ENCODE results near the gene DCLK1.

DCLK1 gene

GRCh38 chr13:36098080-36098479 lies 33.1 kb downstream of the DCLK1 start:
- ChIA-PET CTCF (no interaction called here), POLR2A (no interaction called here)
- H3K4me3 ChIP-seq (ENCODE audit: low read depth, low read length) = no peak overlapping the region
- no peak for DNase-seq (ENCODE audit: low read depth, low spot score)
- no peak for TF ChIP-seq CTCF (IDR thresholded peaks at IDR 0.05; ENCODE audit: insufficient read depth, low read length, missing control alignments)

GRCh38 chr13:36096461-36097416 lies 34.4 kb downstream of the DCLK1 start:
- POLR2A ChIA-PET = no interaction called here
- DNase-seq (ENCODE audit: low read depth, low spot score) = no peak
- no peak for TF ChIP-seq CTCF (IDR thresholded peaks at IDR 0.05; ENCODE audit: insufficient read depth, low read length, missing control alignments)
- no peak overlapping the region for H3K4me3 ChIP-seq (ENCODE audit: low read depth, low read length)
- CTCF ChIA-PET = interaction anchor here (1.0 kb wide), 1 partner anchor 9 kb away, joined by 3 read pairs; no protein-coding TSS in a partner anchor

GRCh38 chr13:36094478-36094877 lies 36.7 kb downstream of the DCLK1 start:
- ChIA-PET POLR2A (no interaction called here), CTCF (no interaction called here)
- no peak for DNase-seq (ENCODE audit: low read depth, low spot score)
- H3K4me3 ChIP-seq (ENCODE audit: low read depth, low read length) = no peak overlapping the region
- no peak for TF ChIP-seq CTCF (IDR thresholded peaks at IDR 0.05; ENCODE audit: insufficient read depth, low read length, missing control alignments)

GRCh38 chr13:36090592-36090991 lies 40.6 kb downstream of the DCLK1 start:
- POLR2A ChIA-PET = no interaction called here
- no peak for TF ChIP-seq CTCF (IDR thresholded peaks at IDR 0.05; ENCODE audit: insufficient read depth, low read length, missing control alignments)
- CTCF ChIA-PET = no interaction called here
- no peak overlapping the region for H3K4me3 ChIP-seq (ENCODE audit: low read depth, low read length)
- DNase-seq (ENCODE audit: low read depth, low spot score) = no peak

GRCh38 chr13:36089130-36089647 lies 42.0 kb downstream of the DCLK1 start:
- ChIA-PET CTCF (no interaction called here), POLR2A (no interaction called here)
- no peak for TF ChIP-seq CTCF (IDR thresholded peaks at IDR 0.05; ENCODE audit: insufficient read depth, low read length, missing control alignments)
- no peak for DNase-seq (ENCODE audit: low read depth, low spot score)
- no peak overlapping the region for H3K4me3 ChIP-seq (ENCODE audit: low read depth, low read length)

GRCh38 chr13:36088463-36088862 lies 42.7 kb downstream of the DCLK1 start:
- ChIA-PET CTCF (no interaction called here), POLR2A (no interaction called here)
- DNase-seq (ENCODE audit: low read depth, low spot score) = no peak
- no peak overlapping the region for H3K4me3 ChIP-seq (ENCODE audit: low read depth, low read length)
- no peak for TF ChIP-seq CTCF (IDR thresholded peaks at IDR 0.05; ENCODE audit: insufficient read depth, low read length, missing control alignments)
